Cardiac muscle cell (in vitro differentiated cells and primary cell): ENCODE measurements around the gene HS3ST3A1. TPM values are rescaled to one million over a fixed set of nuclear protein-coding genes. Genes with fewer than 3 reads are reported as not detected.
A peak's percentile ranks its signal among the peaks of the same experiment; 100 is the strongest.

Experiments
- DNase-seq, 2 donors: peaks; one replicate each; pipeline versions ENCODE4 v3.0.0 to v3.0.0-alpha.2; 2010 to 2017; ENCODE audit warnings: low read depth in 1 of 2, low spot score in 1 of 2
- H3K27ac ChIP-seq: fragments of 200-600 bp; sonication (generic); 2 replicates; pipeline ENCODE4 v1.5.1; 2016
- H3K27me3 ChIP-seq: fragments of 200-600 bp; sonication (generic); 2 replicates; pipeline ENCODE4 v1.6.0; 2016; ENCODE audit warnings: control low read depth
- H3K36me3 ChIP-seq: fragments of 200-600 bp; sonication (generic); 2 replicates; pipeline ENCODE4 v1.5.1; 2016; ENCODE audit warnings: control low read depth
- H3K4me1 ChIP-seq: fragments of 200-600 bp; sonication (generic); 2 replicates; pipeline ENCODE4 v1.8.1; 2017; ENCODE audit warnings: low read depth, mild to moderate bottlenecking, mixed run types
- H3K4me3 ChIP-seq: fragments of 200-600 bp; sonication (generic); 2 replicates; pipeline ENCODE4 v1.5.1; 2016; ENCODE audit warnings: mild to moderate bottlenecking
- H3K9me3 ChIP-seq: fragments of 200-600 bp; sonication (generic); 2 replicates; pipeline ENCODE4 v1.5.1; 2017; ENCODE audit warnings: low read depth, mild to moderate bottlenecking, control low read depth
- polyA plus RNA-seq: library from polyadenylated mRNA; unstranded; fragments of >200 nt; fragmentation: Nextera tagmentation; extraction: Ambion mirVana; gene quantifications from 2 replicates; pipeline ENCODE4 v1.2.1, GENCODE V29; 2016
- total RNA-seq: library from RNA; depleted of rRNA; stranded (reverse); fragments of >200 nt; gene quantifications from 2 replicates; pipeline ENCODE4 v1.2.3, GENCODE V29; 2016
- TF ChIP-seq, protein P1 (sequence below): IDR thresholded peaks from 2 replicates; pipeline ENCODE4 v1.5.1; 2012; ENCODE audit warnings: low read depth, mild to moderate bottlenecking, low read length

The HS3ST3A1 gene
- total and polyA plus RNA-seq, 2 experiments from 2014 or later: 8.2 to 20.6 TPM

GRCh38 chr17:13643180-13643579 lies 41.5 kb upstream of the HS3ST3A1 start:
- no peaks in the 10 kb centered on the region for H3K36me3 ChIP-seq
- no peak for DNase-seq
- no peaks in the 10 kb centered on the region for H3K4me1 ChIP-seq
- H3K27ac ChIP-seq: no peak overlapping the region
- TF ChIP-seq, protein P1, sequence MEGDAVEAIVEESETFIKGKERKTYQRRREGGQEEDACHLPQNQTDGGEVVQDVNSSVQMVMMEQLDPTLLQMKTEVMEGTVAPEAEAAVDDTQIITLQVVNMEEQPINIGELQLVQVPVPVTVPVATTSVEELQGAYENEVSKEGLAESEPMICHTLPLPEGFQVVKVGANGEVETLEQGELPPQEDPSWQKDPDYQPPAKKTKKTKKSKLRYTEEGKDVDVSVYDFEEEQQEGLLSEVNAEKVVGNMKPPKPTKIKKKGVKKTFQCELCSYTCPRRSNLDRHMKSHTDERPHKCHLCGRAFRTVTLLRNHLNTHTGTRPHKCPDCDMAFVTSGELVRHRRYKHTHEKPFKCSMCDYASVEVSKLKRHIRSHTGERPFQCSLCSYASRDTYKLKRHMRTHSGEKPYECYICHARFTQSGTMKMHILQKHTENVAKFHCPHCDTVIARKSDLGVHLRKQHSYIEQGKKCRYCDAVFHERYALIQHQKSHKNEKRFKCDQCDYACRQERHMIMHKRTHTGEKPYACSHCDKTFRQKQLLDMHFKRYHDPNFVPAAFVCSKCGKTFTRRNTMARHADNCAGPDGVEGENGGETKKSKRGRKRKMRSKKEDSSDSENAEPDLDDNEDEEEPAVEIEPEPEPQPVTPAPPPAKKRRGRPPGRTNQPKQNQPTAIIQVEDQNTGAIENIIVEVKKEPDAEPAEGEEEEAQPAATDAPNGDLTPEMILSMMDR: no peak
- no peaks in the 10 kb centered on the region for H3K27me3 ChIP-seq
- H3K4me3 ChIP-seq: no peak overlapping the region
- no peaks in the 10 kb centered on the region for H3K9me3 ChIP-seq

DNA sequence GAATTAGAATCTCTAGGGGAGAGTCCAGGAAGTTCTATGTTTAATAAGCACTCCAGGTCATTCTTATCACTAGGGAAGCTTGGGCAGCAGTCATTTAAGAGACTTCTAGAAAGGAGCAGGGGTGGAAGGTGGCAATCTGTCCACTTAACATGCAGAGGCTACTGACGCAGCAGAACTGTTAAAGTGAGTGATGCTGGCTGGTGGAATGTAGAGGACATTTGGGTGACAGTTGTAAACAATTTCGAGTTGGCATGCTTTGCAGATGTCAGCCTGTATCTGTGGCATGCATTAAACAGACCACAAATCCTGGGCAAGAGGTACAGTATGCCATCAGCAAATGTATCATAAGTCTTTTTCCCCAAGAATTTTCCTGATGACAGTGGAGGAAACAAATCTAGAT lies 40.5 kb upstream of the HS3ST3A1 start:
- Histone ChIP-seq H3K4me3 (no peak overlapping the region), H3K27me3 (no peaks in the 10 kb centered on the region), H3K4me1 (no peaks in the 10 kb centered on the region), H3K9me3 (no peaks in the 10 kb centered on the region), H3K27ac (no peak overlapping the region), H3K36me3 (no peaks in the 10 kb centered on the region)
- DNase-seq: peak in 1 of 2 donors; percentile 3
- TF ChIP-seq, protein P1: no peak

GRCh38 chr17:13640551-13640950 lies 38.8 kb upstream of the HS3ST3A1 start:
- H3K4me1 ChIP-seq: no peaks in the 10 kb centered on the region
- H3K9me3 ChIP-seq: no peaks in the 10 kb centered on the region
- TF ChIP-seq, protein P1: no peak
- no peak overlapping the region for H3K27ac ChIP-seq
- no peaks in the 10 kb centered on the region for H3K36me3 ChIP-seq
- H3K4me3 ChIP-seq: no peak overlapping the region
- DNase-seq: no peak
- H3K27me3 ChIP-seq: no peaks in the 10 kb centered on the region

GRCh38 chr17:13638855-13639458 lies 37.2 kb upstream of the HS3ST3A1 start:
- Histone ChIP-seq H3K9me3 (no peaks in the 10 kb centered on the region), H3K27me3 (no peaks in the 10 kb centered on the region), H3K27ac (no peak overlapping the region), H3K4me3 (no peak overlapping the region), H3K4me1 (no peaks in the 10 kb centered on the region), H3K36me3 (no peaks in the 10 kb centered on the region)
- DNase-seq: peak in 1 of 2 donors; percentile 18
- TF ChIP-seq, protein P1: no peak

DNA sequence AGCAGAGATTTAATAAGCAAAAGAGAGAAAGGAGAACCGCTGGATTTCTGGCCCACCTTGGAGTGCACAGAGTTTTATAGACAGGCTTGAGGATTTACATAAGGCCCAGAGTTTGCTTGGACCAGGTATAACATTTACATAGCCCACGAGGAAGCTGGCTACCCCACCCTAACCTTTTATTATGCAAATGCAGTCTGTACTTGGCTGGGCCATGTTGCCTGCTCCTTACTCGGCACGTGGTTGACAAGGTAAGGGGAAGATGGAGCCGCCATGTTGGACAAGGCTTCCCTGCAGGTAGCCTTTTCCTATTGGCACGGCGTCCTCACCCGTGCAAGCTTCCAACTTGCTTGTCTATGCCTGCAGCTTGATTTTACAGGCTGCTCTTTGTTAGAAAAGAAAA lies 35.2 kb upstream of the HS3ST3A1 start:
- H3K27me3 ChIP-seq: no peaks in the 10 kb centered on the region
- no peaks in the 10 kb centered on the region for H3K4me1 ChIP-seq
- H3K27ac ChIP-seq: no peak overlapping the region
- no peak overlapping the region for H3K4me3 ChIP-seq
- TF ChIP-seq, protein P1: no peak
- H3K36me3 ChIP-seq: no peaks in the 10 kb centered on the region
- H3K9me3 ChIP-seq: no peaks in the 10 kb centered on the region
- DNase-seq: no peak
